ENCODE data around the gene GPC6.

DNA sequence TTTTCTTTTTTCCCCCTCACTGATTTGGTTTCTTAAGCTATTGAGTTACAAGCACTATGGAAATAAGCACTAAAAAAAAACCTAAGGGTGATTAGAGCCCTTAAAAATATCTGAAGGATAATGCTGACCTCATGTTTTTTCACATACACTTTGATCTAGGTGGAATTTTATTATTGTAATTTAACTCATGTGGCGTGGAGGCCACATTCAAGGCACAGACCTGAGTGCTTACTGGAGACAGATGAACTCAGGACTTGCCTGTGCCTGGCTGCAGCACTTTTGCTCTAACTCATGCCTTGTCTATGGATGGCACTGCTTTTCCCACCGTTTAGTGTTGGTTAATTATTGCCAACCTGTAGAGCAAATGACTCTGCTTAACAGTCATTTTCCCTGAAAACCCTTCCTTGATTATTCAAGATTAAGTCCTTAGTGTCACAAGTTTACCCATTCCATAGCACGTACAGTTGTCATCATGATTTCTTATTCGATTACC, 541.4 kb downstream of the GPC6 start:
- TF ChIP-seq CTCF (IDR thresholded peaks at IDR 0.05) (no peak), EZH2 (IDR thresholded peaks at IDR 0.05; ENCODE audit: borderline replicate concordance, insufficient read depth, low read depth, low read length, poor library complexity, severe bottlenecking) (no peak)

Data from B cell (primary cell).